Fibroblast of mammary gland (primary cell): ENCODE measurements around the gene LEFTY1.
"Not testable (repeated sequence)": the region's sequence is repeated elsewhere in the genome, so short reads cannot be mapped to it uniquely, and the experiment has no call there.

Source experiments
- DNase-seq: peaks from one replicate; pipeline ENCODE4 v3.0.0-alpha.2; 2010; ENCODE audit warnings: low read depth
- H3K4me3 ChIP-seq: 2 replicates; pipeline ENCODE4 v1.5.1; 2011; ENCODE audit warnings: low read depth, mild to moderate bottlenecking, low read length, moderate library complexity; ENCODE audit not compliant: control insufficient read depth
- TF ChIP-seq, protein P1 (sequence below): conservative IDR thresholded peaks from 2 replicates; pipeline ENCODE4 v1.5.1; 2011; ENCODE audit warnings: low read depth, low read length, inconsistent platforms; ENCODE audit not compliant: control insufficient read depth, insufficient read depth

Gene LEFTY1, protein sequence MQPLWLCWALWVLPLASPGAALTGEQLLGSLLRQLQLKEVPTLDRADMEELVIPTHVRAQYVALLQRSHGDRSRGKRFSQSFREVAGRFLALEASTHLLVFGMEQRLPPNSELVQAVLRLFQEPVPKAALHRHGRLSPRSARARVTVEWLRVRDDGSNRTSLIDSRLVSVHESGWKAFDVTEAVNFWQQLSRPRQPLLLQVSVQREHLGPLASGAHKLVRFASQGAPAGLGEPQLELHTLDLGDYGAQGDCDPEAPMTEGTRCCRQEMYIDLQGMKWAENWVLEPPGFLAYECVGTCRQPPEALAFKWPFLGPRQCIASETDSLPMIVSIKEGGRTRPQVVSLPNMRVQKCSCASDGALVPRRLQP

GRCh38 chr1:225888898-225889601 is at the start of gene LEFTY1:
Gene LEFTY1, minus strand, starts transcription at chr1:225889146. Its CDS starts 80 bp downstream, at chr1:225889066.
- DNase-seq = no peak
- no peak within 1 kb of the TSS for H3K4me3 ChIP-seq
- TF ChIP-seq, protein P1, sequence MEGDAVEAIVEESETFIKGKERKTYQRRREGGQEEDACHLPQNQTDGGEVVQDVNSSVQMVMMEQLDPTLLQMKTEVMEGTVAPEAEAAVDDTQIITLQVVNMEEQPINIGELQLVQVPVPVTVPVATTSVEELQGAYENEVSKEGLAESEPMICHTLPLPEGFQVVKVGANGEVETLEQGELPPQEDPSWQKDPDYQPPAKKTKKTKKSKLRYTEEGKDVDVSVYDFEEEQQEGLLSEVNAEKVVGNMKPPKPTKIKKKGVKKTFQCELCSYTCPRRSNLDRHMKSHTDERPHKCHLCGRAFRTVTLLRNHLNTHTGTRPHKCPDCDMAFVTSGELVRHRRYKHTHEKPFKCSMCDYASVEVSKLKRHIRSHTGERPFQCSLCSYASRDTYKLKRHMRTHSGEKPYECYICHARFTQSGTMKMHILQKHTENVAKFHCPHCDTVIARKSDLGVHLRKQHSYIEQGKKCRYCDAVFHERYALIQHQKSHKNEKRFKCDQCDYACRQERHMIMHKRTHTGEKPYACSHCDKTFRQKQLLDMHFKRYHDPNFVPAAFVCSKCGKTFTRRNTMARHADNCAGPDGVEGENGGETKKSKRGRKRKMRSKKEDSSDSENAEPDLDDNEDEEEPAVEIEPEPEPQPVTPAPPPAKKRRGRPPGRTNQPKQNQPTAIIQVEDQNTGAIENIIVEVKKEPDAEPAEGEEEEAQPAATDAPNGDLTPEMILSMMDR = no peak

- H3K4me3 ChIP-seq = no peak overlapping the region
- DNase-seq = no peak
- TF ChIP-seq, protein P1 = no peak
These were observed 48.4 kb upstream of the LEFTY1 start for GRCh38 chr1:225937048-225937968.

DNA sequence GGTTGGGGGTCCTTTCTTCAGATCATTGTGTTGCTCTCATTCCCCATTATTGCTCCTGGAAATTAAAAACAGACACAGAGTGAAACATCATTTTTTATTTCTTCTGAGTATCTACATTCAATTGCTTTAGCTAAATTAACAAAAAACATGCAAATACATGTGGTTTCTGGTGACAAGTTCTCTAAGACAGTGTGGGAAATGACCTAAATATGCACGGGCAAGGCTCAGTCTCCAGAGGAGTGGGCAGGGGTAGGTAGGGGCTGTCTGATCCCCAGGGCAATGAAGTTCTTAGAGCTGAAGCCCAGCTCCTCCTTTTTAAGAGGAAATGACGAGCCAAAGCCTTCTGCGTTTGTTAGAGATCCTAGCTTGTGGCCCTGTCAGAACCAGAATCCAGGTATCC is 47.6 kb upstream of the LEFTY1 start:
- H3K4me3 ChIP-seq = no peak overlapping the region
- TF ChIP-seq, protein P1 = no peak
- no peak for DNase-seq

DNA sequence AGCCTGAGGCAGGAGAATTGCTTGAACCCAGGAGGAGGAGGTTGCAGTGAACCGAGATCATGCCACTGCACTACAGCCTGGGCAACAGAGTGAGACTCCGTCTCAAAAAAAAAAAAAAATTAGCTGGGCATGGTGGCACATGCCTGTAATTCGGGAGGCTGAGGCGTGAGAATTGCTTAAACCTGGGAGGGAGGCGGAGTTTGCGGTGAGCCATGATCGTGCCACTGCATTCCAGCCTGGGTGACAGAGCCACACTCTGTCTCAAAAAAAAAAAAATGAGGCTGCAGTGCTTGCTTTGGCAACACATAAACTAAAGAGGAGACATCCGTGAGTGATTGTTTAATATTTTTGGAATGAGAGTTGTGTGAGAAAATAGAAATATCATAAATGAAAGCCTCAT is 47.1 kb upstream of the LEFTY1 start:
- H3K4me3 ChIP-seq, DNase-seq: not testable (repeated sequence)

DNA sequence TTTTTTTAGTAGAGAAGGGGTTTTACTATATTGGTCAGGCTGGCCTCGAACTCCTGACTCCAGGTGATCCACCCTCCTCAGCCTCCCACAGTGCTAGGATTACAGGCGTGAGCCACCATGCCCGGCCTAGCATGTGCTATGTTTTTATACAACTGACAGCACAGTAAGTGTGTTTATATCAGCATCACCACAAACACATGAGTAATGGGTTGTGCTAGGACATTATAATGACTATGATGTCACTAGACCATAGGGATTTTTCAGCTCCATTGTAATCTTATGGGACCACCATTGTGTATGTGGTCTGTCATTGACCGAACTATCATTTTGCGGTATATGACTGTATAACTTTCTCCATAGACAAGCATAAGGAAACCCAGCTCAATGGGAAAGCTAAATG is 45.8 kb upstream of the LEFTY1 start:
- H3K4me3 ChIP-seq = no peak overlapping the region
- TF ChIP-seq, protein P1 = no peak
- DNase-seq = no peak

DNA sequence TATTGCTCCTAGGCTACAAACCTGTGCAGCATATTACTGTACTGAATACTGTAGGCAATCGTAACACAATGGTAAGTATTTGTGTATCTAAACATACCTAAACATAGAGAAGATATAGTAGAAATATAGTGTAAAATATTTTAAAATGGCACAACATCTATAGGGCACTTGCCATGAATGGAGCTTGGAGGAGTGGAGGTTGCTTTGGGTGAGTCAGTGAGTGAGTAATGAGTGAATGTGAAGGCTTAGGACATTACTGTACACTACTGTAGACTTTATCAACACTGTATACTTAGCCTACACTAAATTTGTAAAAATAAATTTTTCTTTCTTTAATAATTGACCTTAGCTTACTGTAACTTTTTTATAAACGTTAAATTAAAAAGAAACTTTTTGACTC is 44.1 kb upstream of the LEFTY1 start:
- TF ChIP-seq, protein P1 = no peak
- DNase-seq = peak; percentile 72
- no peak overlapping the region for H3K4me3 ChIP-seq
